T follicular helper cell (primary cell): ENCODE measurements around the gene PLCL1.
"Not testable (repeated sequence)": the region's sequence is repeated elsewhere in the genome, so short reads cannot be mapped to it uniquely, and the experiment has no call there.

Experiments used
- DNase-seq: peaks from one replicate; pipeline ENCODE4 v3.0.0-alpha.2; 2020; ENCODE audit warnings: low read depth

The PLCL1 gene

DNA sequence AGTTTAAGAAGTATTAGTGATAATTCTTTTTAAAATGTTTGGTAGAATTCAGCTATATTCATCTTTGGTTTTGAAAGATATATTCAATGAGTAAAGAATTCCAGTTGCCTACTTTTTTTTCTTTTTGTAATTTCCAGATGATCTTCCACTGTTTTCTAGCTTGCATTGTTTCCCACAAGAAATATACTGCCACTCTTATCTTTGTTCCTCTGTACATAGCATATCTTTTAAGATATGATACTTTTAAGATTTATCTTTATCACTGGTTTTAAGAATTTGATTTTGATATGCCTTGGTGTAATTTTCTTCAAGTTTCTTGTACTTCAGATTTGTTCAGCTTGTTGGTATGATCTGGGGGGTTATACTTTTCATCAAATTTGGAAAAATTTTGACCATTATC lies 374.4 kb downstream of the PLCL1 start:
- no peak for DNase-seq

DNA sequence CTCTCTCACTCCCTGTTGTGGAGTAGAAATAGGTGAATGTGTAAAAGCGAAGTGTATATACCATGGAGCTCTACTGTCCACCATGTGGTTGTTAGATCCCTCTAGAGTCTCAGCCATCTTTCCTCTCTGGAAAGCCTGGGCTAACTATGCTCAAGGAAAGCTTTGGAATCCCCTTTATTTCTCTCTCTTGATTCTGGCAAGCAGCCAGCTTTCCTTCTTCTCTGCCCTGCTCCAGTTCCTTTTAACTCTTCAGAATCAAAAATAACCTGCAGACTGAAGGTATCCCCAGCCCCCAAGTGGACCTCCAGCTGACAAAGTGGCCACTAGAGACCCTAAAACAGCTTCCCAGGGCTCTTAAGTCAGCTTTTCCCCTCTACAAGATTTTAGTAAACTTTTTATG lies 381.9 kb downstream of the PLCL1 start:
- DNase-seq = no peak

DNA sequence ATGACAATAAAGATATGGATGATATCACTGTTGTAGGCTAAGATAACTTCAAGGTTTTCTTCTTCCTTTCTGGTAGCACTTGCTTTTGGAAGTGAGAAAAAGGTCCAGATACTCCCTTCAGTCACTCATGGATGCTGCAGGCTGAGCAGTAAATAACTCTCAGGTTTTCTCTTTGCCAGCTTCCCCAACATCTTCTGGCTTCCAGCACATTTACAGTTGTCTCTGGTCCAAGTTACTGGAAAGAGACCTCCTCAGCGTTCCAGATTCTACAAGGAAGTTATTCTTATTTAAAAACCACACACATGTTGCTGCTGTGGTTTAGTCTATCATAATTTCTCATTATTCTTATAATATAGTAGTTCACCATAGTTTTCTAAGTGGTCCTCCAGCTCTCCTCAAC lies 383.4 kb downstream of the PLCL1 start:
- DNase-seq = no peak

DNA sequence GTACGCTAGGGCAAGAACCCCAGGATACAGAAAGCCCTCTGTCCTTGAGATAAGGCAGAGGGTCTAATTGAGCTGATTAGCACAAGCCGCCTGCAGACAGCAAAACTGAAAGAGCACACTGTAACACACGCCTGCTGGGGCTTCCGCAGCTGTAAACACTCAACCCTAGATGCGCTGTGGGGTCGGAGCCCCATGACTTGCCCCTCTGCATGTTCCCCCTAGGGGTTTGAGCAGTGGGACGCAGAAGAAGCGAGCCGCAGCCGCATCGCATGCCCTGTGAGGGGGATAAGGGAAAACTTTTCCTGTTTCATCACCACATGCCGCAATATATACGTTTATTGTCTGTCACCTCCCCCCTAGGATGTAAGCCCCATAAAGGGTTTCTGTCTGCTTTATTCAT lies 384.6 kb downstream of the PLCL1 start:
- no peak for DNase-seq

DNA sequence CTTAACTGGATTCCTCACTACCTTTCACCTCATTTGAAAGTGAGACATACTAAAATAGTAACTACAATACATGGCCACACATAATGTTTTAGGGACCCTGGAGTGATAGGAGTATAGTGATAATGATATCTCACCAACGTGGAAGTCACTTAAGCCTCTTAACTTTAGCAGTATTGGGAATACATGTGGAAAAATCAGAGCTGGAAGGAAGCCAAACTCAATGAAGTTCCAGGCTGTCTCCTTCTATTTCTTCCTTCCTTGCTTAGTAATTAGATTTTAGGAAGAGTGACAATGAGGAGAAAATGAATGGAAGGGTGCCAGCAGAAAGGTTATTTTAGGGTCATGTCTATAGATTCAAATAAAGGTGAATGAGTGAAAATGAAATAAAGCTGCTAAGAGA lies 387.3 kb downstream of the PLCL1 start:
- DNase-seq = no peak

DNA sequence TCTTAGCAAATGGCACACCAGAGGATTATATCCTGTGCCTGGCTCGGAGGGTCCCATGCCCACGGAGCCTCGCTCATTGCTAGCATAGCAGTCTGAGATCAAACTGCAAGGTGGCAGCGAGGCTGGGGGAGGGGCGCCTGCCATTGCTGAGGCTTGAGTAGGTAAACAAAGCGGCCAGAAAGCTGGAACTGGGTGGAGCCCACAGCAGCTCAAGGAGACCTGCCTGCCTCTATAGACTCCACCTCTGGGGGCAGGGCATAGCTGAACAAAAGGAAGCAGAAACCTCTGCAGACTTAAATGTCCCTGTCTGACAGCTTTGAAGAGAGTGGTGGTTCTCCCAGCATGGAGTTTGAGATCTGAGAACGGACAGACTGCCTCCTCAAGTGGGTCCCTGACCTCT lies 392.2 kb downstream of the PLCL1 start:
- not testable (repeated sequence) for DNase-seq
